A673 (cell line): Measurements from ENCODE around the gene RGMA. TPM values are rescaled to one million over a fixed set of nuclear protein-coding genes. Genes with fewer than 3 reads are reported as not detected.

Source experiments
- BruUV-seq: library from RNA; stranded (reverse); fragments of 400-500 nt; replicated peaks from 2 replicates; lab custom pipeline; 2021; lab: Mats Ljungman, UMichigan
- CTCF ChIA-PET: fragments of 300-600 bp; sonication (Branson Sonifier 250); formaldehyde crosslinking; loops from one replicate; lab custom pipeline; 2022; ENCODE audit warnings: antibody characterized with exemption; lab: Charles Lee
- POLR2A ChIA-PET: fragments of 300-600 bp; sonication (Branson Sonifier 250); formaldehyde crosslinking; loops from one replicate; lab custom pipeline; 2022; ENCODE audit warnings: antibody characterized with exemption; ENCODE audit not compliant: low non-redundant PET; lab: Charles Lee
- DNase-seq: peaks from one replicate; pipeline ENCODE4 v3.0.0-alpha.2; 2015; ENCODE audit warnings: low spot score
- H3K27ac ChIP-seq: fragments of 200-600 bp; sonication (generic); 2 replicates; pipeline ENCODE4 v1.5.1; 2016; ENCODE audit warnings: mixed run types, low read depth, mild to moderate bottlenecking, mixed read lengths, antibody characterized with exemption, low read length; ENCODE audit not compliant: poor library complexity, severe bottlenecking
- H3K27me3 ChIP-seq: fragments of 200-600 bp; sonication (generic); replicated peaks from 2 replicates; pipeline ENCODE4 v1.6.1; 2017; ENCODE audit warnings: mixed run types, low read depth, mild to moderate bottlenecking, mixed read lengths, antibody characterized with exemption, low read length; ENCODE audit not compliant: insufficient read depth, poor library complexity
- H3K36me3 ChIP-seq: fragments of 200-600 bp; sonication (generic); 2 replicates; pipeline ENCODE4 v1.6.1; 2016; ENCODE audit warnings: mixed run types, mild to moderate bottlenecking, mixed read lengths, antibody characterized with exemption, low read length; ENCODE audit not compliant: insufficient read depth, poor library complexity, severe bottlenecking
- H3K4me1 ChIP-seq: fragments of 200-600 bp; sonication (generic); 2 replicates; pipeline ENCODE4 v1.6.1; 2017; ENCODE audit warnings: mixed run types, mild to moderate bottlenecking, mixed read lengths, antibody characterized with exemption, low read length; ENCODE audit not compliant: insufficient read depth, poor library complexity, severe bottlenecking
- H3K4me3 ChIP-seq: fragments of 200-600 bp; sonication (generic); 2 replicates; pipeline ENCODE4 v1.5.1; 2016; ENCODE audit warnings: low read depth, mixed run types, mild to moderate bottlenecking, mixed read lengths, low read length; ENCODE audit not compliant: poor library complexity, severe bottlenecking
- H3K9me3 ChIP-seq: fragments of 200-600 bp; sonication (generic); 2 replicates; pipeline ENCODE4 v1.6.1; 2016; ENCODE audit warnings: mixed run types, low read depth, mild to moderate bottlenecking, mixed read lengths, antibody characterized with exemption, low read length; ENCODE audit not compliant: poor library complexity, severe bottlenecking
- EZH2 ChIP-seq: fragments of 200-600 bp; sonication (generic); IDR thresholded peaks from 2 replicates; pipeline ENCODE4 v1.6.1; 2017; ENCODE audit warnings: borderline replicate concordance, low read depth, mild to moderate bottlenecking, mixed read lengths, antibody characterized with exemption, low read length; ENCODE audit not compliant: poor library complexity, severe bottlenecking
- intact Hi-C: fragments of 100-400 bp; cut with micrococcal nuclease; formaldehyde crosslinking; loops from one replicate; pipeline ENCODE4 v1.10.0; 2022; ENCODE audit not compliant: unreplicated experiment
- total RNA-seq: library from RNA; stranded (reverse); gene quantifications from 2 replicates; pipeline ENCODE4 v1.2.3, GENCODE V29; 2021
- TF ChIP-seq, protein P1 (sequence below): fragments of 300-800, 200-600 bp; sonication (generic); conservative IDR thresholded peaks from 2 replicates; pipeline ENCODE4 v1.5.1; 2017; ENCODE audit warnings: low read depth, mild to moderate bottlenecking, antibody characterized with exemption, low read length, moderate library complexity, mixed read lengths

Gene RGMA
- total RNA-seq, 1 experiment from 2014 or later: 5.0 TPM

GRCh38 chr15:92992720-92993119 is 96.3 kb downstream of the RGMA start:
- no peaks in the 10 kb centered on the region for H3K27me3 ChIP-seq
- no peak overlapping the region for H3K27ac ChIP-seq
- no peaks in the 10 kb centered on the region for H3K4me1 ChIP-seq
- TF ChIP-seq EZH2: no peak
- TF ChIP-seq, protein P1, sequence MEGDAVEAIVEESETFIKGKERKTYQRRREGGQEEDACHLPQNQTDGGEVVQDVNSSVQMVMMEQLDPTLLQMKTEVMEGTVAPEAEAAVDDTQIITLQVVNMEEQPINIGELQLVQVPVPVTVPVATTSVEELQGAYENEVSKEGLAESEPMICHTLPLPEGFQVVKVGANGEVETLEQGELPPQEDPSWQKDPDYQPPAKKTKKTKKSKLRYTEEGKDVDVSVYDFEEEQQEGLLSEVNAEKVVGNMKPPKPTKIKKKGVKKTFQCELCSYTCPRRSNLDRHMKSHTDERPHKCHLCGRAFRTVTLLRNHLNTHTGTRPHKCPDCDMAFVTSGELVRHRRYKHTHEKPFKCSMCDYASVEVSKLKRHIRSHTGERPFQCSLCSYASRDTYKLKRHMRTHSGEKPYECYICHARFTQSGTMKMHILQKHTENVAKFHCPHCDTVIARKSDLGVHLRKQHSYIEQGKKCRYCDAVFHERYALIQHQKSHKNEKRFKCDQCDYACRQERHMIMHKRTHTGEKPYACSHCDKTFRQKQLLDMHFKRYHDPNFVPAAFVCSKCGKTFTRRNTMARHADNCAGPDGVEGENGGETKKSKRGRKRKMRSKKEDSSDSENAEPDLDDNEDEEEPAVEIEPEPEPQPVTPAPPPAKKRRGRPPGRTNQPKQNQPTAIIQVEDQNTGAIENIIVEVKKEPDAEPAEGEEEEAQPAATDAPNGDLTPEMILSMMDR: no peak
- BruUV-seq: no TSS peak
- CTCF ChIA-PET: interaction anchor here (0.6 kb wide), 1 partner anchor 295 kb away, joined by 5 read pairs; no protein-coding TSS in a partner anchor
- intact Hi-C loops: no loop called here
- peaks cover 95% of the 10 kb centered on the region for H3K36me3 ChIP-seq
- no peak overlapping the region for H3K4me3 ChIP-seq
- POLR2A ChIA-PET: no interaction called here
- H3K9me3 ChIP-seq: no peaks in the 10 kb centered on the region
- no peak for DNase-seq

- H3K4me3 ChIP-seq: no peak overlapping the region
- POLR2A ChIA-PET: no interaction called here
- H3K9me3 ChIP-seq: no peaks in the 10 kb centered on the region
- H3K27me3 ChIP-seq: no peaks in the 10 kb centered on the region
- no peak overlapping the region for H3K27ac ChIP-seq
- BruUV-seq: no TSS peak
- intact Hi-C loops: no loop called here
- H3K36me3 ChIP-seq: peaks cover 90% of the 10 kb centered on the region
- TF ChIP-seq, protein P1: no peak
- TF ChIP-seq EZH2: no peak
- DNase-seq: no peak
- CTCF ChIA-PET: no interaction called here
- no peaks in the 10 kb centered on the region for H3K4me1 ChIP-seq
These were observed 99.0 kb downstream of the RGMA start for GRCh38 chr15:92990031-92990430.

- ChIA-PET CTCF (no interaction called here), POLR2A (no interaction called here)
- intact Hi-C loops: no loop called here
- Histone ChIP-seq H3K9me3 (no peaks in the 10 kb centered on the region), H3K4me1 (no peaks in the 10 kb centered on the region), H3K27ac (no peak overlapping the region), H3K27me3 (no peaks in the 10 kb centered on the region), H3K36me3 (peaks cover 90% of the 10 kb centered on the region), H3K4me3 (no peak overlapping the region)
- DNase-seq: no peak
- TF ChIP-seq EZH2: no peak
- TF ChIP-seq, protein P1: no peak
- no TSS peak for BruUV-seq
These were observed 99.5 kb downstream of the RGMA start for GRCh38 chr15:92989470-92989869.

Other genes with a start within 250 kb of the RGMA start
- gene CHD2, start 188.9 kb downstream of the RGMA start, total RNA-seq: 75.7 and 78.0 TPM in 2 replicates